ENCODE results near the gene GALNT18.

GRCh38 chr11:11246166-11246565 lies 375.6 kb downstream of the GALNT18 start:
- TF ChIP-seq POLR2A (IDR thresholded peaks at IDR 0.05; ENCODE audit: low read depth, low read length) (no peak), POLR2AphosphoS5 (IDR thresholded peaks at IDR 0.05; ENCODE audit: insufficient read depth, low read depth, low read length) (no peak), CTCF (IDR thresholded peaks at IDR 0.05; ENCODE audit: extremely low read depth in 1 of 2, insufficient read depth in 1 of 2, low read depth in 1 of 2, low read length in 2 of 2) (no peak)

Data from endothelial cell of umbilical vein (primary cell).